Measurements from ENCODE around the gene DLGAP4. TPM values are rescaled to one million over a fixed set of nuclear protein-coding genes. Genes with fewer than 3 reads are reported as not detected.

Gene DLGAP4
- total RNA-seq, 1 donor from 2014 or later: 38.1 TPM

DNA sequence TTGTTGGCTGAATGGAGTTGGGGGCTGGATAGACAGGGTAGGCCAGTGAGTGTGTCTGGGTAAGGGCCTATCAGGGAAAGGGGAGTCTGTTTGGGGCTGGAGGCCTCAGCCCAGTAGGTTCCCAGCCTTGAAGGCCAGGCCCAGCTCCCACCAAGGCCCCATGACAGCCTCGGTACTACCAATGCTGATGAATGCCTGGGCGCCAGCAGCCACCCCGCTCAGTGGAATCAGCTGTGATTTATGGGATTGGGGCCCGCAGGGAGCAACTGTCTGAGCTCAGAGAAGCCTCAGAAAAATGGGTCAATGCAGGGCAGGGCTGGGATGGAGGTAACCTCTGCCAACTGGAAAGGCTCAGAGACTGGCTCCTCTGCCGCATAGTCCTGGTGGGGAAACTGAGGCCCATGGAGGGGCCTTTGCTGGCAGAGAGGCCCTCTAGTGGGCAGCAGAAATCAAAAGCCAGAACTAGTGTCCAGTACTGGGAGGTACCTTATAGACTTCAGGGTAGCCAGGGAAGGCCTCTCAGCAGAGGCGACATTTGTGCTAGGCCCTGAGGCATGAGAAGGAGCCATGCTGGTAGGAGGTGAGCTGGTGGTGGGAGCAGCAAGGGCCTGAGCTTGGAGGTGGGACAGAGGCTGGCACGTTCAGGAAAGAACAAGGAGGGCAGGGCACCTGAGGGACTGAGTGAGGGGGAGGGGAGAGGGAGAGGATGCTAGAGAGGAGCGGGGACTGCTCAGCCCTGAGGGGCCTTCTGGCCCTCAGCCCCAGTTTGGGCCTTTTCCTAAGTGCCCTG lies 36.4 kb downstream of the DLGAP4 start:
- intact Hi-C loops (cut with micrococcal nuclease): no loop called here
- DNase-seq (no peak), ATAC-seq (no peak)

DNA sequence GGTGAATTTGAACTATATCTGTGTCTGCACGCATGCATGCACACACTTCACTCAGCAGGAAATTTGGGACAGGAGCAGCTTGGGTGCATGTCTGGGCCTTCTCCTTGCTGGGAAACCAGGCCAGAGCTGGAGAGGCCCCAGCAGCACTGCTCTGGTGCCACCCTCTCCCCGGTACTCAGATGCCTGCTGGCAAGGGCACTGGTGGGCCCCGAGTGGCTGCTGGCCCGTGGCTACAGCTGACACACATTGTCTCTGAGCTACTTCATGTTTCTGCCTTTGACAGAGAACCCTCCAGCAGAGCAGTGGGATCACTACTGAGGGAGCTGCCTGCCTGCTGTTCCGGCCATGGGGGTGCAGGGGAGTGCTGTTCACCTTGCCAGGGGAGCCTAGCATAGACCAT lies 37.5 kb downstream of the DLGAP4 start:
- DNase-seq (no peak), ATAC-seq (no peak)
- intact Hi-C loops (cut with micrococcal nuclease): no loop called here

DNA sequence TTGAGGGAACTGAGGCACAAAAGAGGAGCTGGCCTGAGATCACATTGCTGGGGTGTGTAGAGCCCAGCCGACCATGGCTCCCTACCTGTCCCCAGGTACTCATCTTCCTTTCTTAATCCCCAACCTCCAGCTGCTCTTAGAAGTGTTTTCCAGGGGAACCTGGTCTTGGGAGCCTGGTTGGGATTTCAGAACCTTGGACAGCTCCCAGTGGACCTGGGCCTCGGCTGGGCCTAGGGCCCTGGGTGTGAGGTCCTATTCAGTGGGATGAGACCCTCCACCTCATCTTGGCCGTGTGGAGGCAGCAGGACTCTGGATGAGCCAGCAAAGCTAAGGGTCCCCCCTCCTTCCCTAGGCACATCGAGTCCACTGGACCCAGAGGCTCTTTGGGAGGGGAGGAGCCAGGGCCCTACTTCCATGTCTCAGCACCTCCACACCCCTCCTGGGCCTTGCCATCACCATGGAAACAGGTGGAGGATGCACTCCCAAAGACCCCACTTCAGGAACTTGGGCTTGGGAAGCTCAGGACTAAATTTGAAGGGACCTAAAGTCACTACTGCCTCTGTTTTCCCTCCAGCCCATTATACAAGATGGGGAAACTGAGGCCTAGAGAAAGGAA lies 38.5 kb downstream of the DLGAP4 start:
- ATAC-seq: peak; percentile 62
- DNase-seq: peak; percentile 38
- intact Hi-C loops (cut with micrococcal nuclease): no loop called here

DNA sequence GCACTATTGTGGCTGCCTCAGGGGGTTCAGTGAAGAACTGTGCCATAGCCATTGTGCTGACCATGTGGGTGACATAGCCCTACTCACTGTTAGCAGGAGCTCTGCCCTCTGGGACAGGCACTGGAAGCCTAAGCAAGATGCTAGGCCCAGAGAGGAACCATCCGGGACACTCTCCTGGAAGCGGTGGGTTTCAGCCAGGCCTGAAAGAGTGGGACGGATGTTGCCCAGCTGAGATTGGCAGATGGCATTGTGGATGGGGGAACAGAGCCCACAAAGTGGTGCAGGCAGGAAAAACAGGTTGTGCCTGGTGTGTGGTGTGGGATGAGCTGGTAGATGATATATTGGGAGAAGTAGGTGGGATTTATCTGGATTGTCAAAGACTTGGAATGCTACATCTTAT lies 40.1 kb downstream of the DLGAP4 start:
- intact Hi-C loops (cut with micrococcal nuclease): no loop called here
- ATAC-seq (no peak), DNase-seq (no peak)

DNA sequence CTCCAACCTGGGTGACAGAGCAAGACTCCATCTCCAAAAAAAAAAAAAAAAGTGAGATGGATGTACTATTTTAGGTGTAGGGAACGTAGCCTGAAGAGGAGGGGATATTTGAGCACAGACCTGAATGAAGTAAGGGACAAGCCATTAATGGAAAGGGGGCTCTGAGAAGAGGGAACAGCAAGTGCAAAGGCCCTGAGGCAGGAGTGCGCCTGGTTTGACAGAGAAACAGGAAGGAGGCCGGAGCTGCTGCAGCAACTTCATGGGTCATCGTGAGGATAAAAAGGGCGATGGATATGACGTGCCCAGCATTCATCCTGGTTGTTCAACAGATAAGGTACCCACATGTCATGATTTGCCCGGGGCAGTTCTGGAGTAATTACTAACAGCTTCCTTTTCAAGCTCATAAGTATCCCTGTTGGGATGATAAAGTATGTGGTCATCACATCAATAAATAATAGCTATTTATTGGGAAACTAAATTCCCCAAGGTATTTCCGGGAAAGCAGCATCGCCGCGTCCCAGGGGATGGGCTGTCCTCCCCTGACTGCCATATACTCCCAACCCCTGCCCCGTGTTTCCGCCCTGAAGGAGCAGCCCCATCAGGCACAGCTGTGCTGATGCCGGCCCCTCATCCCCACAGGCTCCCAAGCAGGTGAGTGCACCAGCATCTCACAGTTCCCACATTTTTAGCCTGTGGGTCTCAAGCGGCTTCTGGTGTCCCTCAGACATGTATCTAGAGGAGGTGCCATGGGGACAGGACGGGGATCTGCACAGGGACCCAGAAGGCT lies 43.4 kb downstream of the DLGAP4 start:
- intact Hi-C loops (cut with micrococcal nuclease): no loop called here
- DNase-seq (no peak), ATAC-seq (no peak)

DNA sequence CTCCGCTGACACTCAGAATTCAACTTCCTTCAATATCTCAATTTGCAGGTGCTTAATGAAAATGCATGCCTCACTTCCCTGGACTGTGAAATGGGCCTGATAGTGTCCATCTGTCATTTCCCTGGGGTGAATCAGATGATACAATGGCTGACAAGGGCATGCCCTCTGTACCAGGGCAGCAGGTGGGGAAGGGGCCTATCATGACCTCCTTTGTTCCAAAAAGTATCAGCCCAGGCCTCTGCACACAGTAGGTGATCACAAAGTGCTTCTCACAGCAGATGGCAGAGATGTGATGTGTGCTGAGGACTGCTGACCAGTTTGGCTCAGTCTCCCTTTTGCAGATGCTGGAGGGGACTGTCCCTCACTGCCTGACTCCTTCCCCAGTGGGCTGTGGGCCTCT lies 44.3 kb downstream of the DLGAP4 start:
- intact Hi-C loops (cut with micrococcal nuclease): no loop called here
- ATAC-seq: no peak
- no peak for DNase-seq

DNA sequence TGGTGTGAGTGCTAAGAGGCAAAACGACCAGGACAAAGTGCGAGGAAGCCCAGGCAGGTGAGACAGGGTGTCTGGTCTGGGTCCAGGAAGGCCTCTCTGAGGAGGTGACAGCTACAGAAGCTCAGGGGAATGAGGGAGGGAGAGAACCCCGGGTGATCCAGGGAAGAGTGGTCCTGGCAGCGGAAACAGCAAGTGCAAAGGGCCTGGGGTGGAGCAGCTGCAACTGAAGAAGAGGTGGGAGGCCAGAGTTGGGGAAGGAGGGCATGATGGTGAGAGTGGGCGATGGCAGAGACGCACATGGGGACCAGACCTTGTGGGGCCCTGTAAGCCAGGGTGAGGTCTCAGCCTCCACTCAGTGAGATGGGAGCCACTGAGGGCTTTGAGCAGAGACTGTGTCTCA lies 45.8 kb downstream of the DLGAP4 start:
- intact Hi-C loops (cut with micrococcal nuclease): no loop called here
- DNase-seq (no peak), ATAC-seq (no peak)

DNA sequence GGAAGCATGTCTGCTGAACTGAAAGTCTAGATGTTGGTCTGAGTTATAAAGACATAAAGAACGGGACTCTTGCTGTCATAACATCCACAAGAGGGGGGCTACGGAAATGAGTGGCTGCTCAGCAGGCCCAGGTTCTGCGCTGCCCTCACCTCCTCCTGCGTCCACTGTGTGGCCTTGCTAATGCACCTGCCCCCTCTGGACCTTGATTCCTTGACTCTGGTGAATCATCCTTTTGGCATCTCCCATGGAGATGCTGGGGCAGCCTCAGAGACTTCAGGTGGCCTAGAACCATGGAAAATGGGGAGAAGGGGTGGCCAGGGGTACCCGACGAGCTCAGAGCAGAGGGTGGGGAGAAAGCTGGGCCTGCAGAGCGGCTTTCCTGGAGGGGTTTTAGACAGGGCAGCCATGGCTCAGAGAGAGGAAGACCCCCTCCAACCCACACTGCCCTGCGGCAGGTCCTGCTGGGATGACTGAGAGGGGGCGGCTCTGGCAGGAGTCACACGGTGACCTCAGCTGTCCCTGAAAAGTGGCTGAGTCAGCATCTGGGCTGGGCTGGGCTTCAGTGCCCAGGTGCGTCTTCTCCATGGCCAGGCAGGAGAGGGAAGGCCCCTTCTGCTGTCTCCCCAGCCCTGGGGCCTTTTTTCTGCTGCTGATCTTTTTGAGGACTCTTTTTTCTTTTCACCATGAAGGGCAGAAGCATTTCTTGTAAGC lies 46.9 kb downstream of the DLGAP4 start:
- ATAC-seq (no peak), DNase-seq (no peak)
- intact Hi-C loops (cut with micrococcal nuclease): no loop called here

DNA sequence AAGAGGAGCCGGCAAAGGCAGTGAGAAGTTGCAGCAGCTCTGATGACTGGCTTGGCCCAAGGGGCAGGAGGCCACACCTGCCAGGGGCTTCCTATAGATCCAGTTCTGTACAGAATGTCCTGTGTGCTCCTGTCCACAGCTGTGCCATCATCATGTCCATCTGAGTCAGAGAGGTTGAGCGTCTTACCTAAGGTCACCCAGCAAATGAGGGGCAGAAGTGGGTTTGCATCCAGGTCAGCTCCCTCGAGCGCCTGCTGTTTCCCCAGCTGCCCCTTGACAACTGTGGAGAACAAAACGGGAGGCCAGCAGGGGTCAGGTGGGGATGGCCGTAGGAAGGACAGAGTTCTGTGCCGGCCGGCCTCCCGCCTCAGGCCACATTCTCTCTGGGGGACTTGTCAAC lies 47.6 kb downstream of the DLGAP4 start:
- DNase-seq: no peak
- no peak for ATAC-seq
- intact Hi-C loops (cut with micrococcal nuclease): no loop called here

DNA sequence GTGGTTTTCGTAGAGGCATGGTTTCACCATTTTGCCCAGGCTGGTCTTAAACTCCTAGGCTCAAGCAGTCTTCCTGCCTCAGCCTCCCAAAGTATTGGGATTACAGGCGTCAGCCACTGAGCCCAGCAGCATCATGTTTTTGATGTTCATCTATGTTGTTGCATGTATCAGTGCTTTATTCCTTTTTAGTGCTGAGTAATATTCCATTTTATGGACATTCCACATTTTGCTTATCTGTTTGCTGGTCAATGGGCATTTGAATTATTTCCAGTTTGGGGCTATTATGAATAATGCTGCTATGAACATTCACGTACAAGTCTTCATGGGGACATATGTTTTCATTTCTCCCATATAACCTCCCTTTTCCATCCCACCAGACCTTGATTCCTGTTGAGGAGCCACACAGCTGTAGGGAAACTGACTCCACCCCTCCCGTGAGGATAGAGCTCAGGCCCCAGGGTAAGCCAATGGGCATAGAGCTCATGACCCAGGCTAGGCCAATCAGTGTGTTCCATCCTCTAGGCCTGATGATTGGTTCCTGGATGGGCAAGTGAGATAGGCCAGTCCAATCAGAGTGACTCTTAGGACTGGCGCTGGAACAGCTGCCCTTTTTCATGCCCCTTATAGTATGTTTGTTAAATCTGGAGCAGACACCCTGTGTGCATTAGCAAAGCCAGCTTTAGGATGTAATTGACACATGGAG lies 49.5 kb downstream of the DLGAP4 start:
- DNase-seq (no peak), ATAC-seq (no peak)
- intact Hi-C loops (cut with micrococcal nuclease): no loop called here

DNA sequence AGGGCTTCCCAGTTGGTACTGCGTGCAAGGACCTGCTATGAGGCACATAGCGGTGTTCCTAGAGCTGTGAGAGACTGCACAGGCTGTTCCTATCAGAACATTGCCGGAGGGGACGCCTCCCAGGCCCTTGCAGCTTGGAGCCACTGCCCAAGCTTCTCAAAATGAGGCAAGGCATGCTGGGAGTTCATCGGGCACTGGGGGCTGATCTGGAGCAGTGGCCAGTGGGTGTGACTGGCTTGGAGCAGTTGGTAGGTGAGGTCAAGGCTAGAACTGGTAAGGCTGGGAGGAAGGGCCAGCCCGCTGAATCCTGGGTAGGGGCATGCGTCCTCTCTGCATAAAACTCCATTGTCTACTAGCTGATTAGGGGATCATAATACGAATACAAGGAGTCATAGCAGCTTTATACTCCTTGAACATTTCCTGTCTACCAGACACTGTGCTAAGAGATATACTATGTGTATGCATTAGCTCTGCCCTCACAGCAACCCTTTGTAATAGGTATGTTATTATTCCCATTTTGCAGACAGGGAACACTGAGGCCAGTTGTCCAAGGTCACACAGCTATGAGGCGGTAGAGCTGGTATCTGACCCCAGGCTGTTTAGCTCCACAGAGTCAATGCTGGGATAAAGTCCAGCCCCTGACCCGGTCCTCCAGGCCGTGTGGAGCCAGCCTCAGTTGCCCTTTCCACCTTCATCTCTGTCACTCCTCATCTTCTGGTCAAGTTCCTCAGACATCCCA lies 53.7 kb downstream of the DLGAP4 start:
- DNase-seq: no peak
- intact Hi-C loops (cut with micrococcal nuclease): no loop called here
- ATAC-seq: no peak

DNA sequence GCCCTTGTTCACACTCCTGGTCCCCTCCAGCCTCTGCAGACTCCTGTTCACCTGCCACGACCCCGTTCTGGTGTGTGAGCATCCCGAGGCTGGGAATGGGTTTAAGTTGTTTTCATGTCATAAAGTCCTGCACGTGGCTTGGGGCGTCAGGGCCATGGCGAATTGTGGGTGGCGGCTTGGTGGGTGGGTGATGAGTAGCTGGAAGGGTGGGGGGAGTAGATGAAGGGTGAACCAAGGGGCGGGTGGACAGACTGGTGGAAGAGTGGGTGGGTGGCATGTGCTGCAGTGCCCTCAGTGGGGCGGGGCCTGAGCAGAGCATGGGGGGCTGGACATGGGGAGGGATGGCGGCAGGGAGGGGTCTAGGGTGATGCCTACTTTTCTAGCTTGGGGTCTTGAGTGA lies 54.3 kb downstream of the DLGAP4 start:
- DNase-seq (no peak), ATAC-seq (no peak)
- intact Hi-C loops (cut with micrococcal nuclease): no loop called here

DNA sequence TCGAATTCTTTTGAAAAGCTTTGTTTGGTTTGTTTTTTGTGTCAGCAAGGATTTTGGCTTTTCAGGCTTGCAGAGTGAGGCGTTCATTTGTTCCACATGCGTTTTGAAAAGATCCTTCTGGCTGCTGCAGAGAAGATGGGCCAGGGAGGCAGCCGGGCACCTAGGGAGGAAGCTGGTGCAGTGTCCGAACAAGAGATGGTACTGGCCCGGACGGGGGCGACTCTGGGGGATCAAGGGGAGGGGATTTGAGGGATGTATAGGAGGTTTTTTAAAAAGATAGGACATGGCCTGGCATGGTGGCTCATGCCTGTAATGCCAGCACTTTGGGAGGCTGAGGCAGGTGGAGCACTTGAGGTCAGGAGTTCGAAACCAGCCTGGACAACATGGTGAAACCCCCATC lies 55.3 kb downstream of the DLGAP4 start:
- DNase-seq (no peak), ATAC-seq (no peak)
- intact Hi-C loops (cut with micrococcal nuclease): no loop called here

DNA sequence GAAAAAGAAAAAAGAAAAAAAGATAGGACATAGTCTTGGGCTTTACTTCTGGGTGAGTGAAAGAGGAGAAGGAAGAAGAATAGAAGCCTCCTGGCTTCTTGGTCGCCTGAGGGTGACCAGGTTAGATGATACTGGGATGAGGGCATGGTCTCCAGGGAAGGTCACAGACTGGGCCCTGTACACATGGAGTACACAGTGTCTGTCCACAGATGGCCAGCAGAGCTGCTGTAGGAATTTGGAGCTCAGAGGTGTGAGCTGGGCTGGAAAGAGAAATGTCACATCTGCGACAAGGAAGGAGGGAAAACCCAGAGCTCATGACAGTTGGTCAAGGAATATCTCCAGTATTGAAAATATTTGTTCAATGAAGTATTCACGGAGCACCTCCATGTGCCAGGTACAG lies 56.1 kb downstream of the DLGAP4 start:
- no peak for ATAC-seq
- no peak for DNase-seq
- intact Hi-C loops (cut with micrococcal nuclease): no loop called here

DNA sequence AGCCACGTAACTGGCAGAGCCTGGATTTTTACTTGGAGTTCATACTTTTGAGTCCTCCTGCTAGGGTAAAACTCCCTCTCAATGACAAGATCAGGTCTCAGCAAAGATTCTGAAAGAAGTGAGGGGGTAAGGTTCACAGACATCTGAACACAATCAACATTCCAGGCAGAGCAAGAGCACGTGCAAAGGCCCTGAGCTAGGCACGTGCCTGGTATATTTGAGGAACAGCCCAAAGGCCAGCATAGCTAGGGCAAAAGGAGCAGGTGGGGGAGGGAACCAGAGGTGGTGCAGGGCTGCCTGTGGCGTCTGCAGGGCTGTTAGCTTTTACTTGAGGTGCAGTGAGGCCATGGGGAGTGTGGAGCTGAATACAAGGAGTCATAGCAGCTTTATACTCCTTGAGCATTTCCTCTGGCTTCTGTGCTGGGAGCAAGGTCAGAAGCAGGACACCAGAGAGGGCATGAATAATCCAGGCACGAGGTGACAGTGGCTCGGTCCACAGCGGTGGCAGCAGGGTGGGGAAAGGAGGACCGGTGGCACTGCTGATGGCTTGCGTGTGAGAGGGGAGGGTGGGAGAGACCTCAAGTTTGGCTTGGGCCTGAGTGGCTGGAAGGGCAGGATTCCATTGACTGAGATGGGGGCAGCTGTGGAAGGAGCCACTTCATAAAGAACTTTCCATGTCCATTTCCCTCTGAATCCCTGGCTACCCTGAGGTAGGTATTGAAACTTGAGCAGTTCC lies 57.0 kb downstream of the DLGAP4 start:
- ATAC-seq (no peak), DNase-seq (no peak)
- intact Hi-C loops (cut with micrococcal nuclease): no loop called here

DNA sequence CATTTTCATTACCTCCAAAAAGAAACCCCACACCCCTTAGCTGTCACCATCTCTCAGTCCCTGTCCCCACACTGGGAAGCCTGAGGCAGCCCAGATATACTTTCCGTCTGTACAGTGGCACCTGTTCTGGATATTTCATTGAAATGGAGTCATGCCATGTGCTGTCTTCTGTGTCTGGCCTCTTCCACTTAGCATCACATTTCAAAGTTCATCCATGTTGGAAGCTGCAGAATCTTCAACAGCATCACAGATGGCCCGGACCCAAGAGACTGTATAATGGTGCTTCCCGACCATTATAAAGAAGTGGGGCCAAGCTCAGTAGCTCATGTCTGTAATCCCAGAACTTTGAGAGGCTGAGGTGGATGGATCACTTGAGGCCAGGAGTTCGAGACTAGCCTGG lies 58.4 kb downstream of the DLGAP4 start:
- no peak for DNase-seq
- intact Hi-C loops (cut with micrococcal nuclease): no loop called here
- no peak for ATAC-seq

DNA sequence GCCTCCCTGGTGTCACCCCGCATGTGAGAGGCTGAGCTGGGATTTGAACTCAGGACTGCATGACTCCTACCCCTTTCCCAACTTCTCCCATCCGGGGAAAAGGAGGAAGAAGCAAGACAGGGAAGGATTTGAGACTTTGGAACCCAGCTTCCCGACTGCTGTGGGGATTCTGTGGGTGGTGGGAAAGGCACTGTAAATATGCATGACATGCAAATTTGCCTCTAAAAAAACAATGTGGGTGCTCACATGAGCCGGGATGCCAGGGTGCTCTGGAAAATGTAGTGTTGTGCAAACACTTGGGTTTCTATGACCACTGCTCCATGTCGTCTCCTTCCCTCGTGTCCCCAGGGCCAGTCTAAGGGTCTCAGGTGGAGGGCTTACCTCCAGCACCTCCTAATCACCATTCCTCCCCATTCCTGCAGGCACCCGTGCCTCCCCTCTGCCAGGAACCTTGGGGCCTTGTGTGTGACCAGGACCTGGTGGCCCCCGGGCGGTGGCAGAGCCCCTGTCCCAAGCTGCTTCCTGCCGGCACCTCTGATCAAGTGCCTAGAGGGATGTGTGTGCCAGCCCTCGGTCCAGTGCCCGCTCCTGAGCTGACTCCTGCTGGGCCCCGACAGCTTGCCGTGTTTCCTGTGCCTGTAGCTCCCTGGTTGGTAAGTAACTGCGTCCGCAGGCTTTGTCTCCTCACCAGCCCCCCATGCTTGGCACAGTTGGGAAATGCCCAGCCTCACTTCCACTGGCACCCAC lies 60.7 kb downstream of the DLGAP4 start:
- DNase-seq (no peak), ATAC-seq (no peak)
- intact Hi-C loops (cut with micrococcal nuclease): no loop called here
